ENCODE results near the gene PTGDS.

PTGDS gene

GRCh38 chr9:136985853-136986252 lies 8.5 kb downstream of the PTGDS start:
- TF ChIP-seq POLR2A (IDR thresholded peaks at IDR 0.05; ENCODE audit: low read depth, low read length) (no peak), POLR2AphosphoS5 (IDR thresholded peaks at IDR 0.05; ENCODE audit: low read depth, low read length) (no peak), TAF1 (IDR thresholded peaks at IDR 0.05; ENCODE audit: borderline replicate concordance, low read depth, low read length) (no peak)
- FAIRE-seq (no peak), DNase-seq (ENCODE audit: insufficient read length) (no peak)

GRCh38 chr9:136988872-136989271 lies 11.6 kb downstream of the PTGDS start:
- DNase-seq (ENCODE audit: insufficient read length) = no peak
- no peak for FAIRE-seq
- TF ChIP-seq POLR2A (IDR thresholded peaks at IDR 0.05; ENCODE audit: low read depth, low read length) (no peak), POLR2AphosphoS5 (IDR thresholded peaks at IDR 0.05; ENCODE audit: low read depth, low read length) (no peak), TAF1 (IDR thresholded peaks at IDR 0.05; ENCODE audit: borderline replicate concordance, low read depth, low read length) (no peak)

GRCh38 chr9:136990242-136990911 lies 13.1 kb downstream of the PTGDS start:
- no peak for DNase-seq (ENCODE audit: insufficient read length)
- TF ChIP-seq POLR2A (IDR thresholded peaks at IDR 0.05; ENCODE audit: low read depth, low read length) = no peak
- no peak for TF ChIP-seq TAF1 (IDR thresholded peaks at IDR 0.05; ENCODE audit: borderline replicate concordance, low read depth, low read length)
- TF ChIP-seq POLR2AphosphoS5 (IDR thresholded peaks at IDR 0.05; ENCODE audit: low read depth, low read length) = no peak
- no peak for FAIRE-seq

- FAIRE-seq (peak; percentile 93), DNase-seq (ENCODE audit: insufficient read length) (peak; percentile 99)
- TF ChIP-seq POLR2A (IDR thresholded peaks at IDR 0.05; ENCODE audit: low read depth, low read length) = peak; percentile 58; the same call in 1 of the 2 replicates
- TF ChIP-seq TAF1 (IDR thresholded peaks at IDR 0.05; ENCODE audit: borderline replicate concordance, low read depth, low read length) = 0 out of 2 replicates have a peak, but pooled peaks have one; percentile 30
- TF ChIP-seq POLR2AphosphoS5 (IDR thresholded peaks at IDR 0.05; ENCODE audit: low read depth, low read length) = no peak
Measured at GRCh38 chr9:136991993-136992818, 14.9 kb downstream of the PTGDS start, which contains the start of gene PAXX. Gene PAXX (plus strand): TSS chr9:136992422. CDS start chr9:136992444, 22 bp downstream.

- TF ChIP-seq POLR2A (IDR thresholded peaks at IDR 0.05; ENCODE audit: low read depth, low read length) (no peak), POLR2AphosphoS5 (IDR thresholded peaks at IDR 0.05; ENCODE audit: low read depth, low read length) (no peak), TAF1 (IDR thresholded peaks at IDR 0.05; ENCODE audit: borderline replicate concordance, low read depth, low read length) (no peak)
- peak; percentile 9 for FAIRE-seq
- DNase-seq (ENCODE audit: insufficient read length) = no peak
Measured at GRCh38 chr9:136992819-136993369, 15.6 kb downstream of the PTGDS start.

- DNase-seq (ENCODE audit: insufficient read length) = no peak
Measured at GRCh38 chr9:136994180-136994887, 17.0 kb downstream of the PTGDS start.

GRCh38 chr9:136994888-136995230 lies 17.6 kb downstream of the PTGDS start:
- FAIRE-seq (no peak), DNase-seq (ENCODE audit: insufficient read length) (no peak)
- TF ChIP-seq POLR2AphosphoS5 (IDR thresholded peaks at IDR 0.05; ENCODE audit: low read depth, low read length) (no peak), POLR2A (IDR thresholded peaks at IDR 0.05; ENCODE audit: low read depth, low read length) (no peak)

More at GRCh38 chr9:136994180-136994887, 17.0 kb downstream of the PTGDS start:
- TF ChIP-seq TAF1 (IDR thresholded peaks at IDR 0.05; ENCODE audit: borderline replicate concordance, low read depth, low read length) (no peak), POLR2A (IDR thresholded peaks at IDR 0.05; ENCODE audit: low read depth, low read length) (no peak), POLR2AphosphoS5 (IDR thresholded peaks at IDR 0.05; ENCODE audit: low read depth, low read length) (no peak)
- no peak for FAIRE-seq

GRCh38 chr9:136995362-136995761 lies 18.1 kb downstream of the PTGDS start:
- no peak for TF ChIP-seq TAF1 (IDR thresholded peaks at IDR 0.05; ENCODE audit: borderline replicate concordance, low read depth, low read length)
- no peak for TF ChIP-seq POLR2A (IDR thresholded peaks at IDR 0.05; ENCODE audit: low read depth, low read length)
- no peak for TF ChIP-seq POLR2AphosphoS5 (IDR thresholded peaks at IDR 0.05; ENCODE audit: low read depth, low read length)
- FAIRE-seq (no peak), DNase-seq (ENCODE audit: insufficient read length) (no peak)

- FAIRE-seq (no peak), DNase-seq (ENCODE audit: insufficient read length) (no peak)
- no peak for TF ChIP-seq TAF1 (IDR thresholded peaks at IDR 0.05; ENCODE audit: borderline replicate concordance, low read depth, low read length)
Measured at GRCh38 chr9:136995772-136996311, 18.5 kb downstream of the PTGDS start.

GRCh38 chr9:136996361-136997292 lies 19.3 kb downstream of the PTGDS start, which contains the start of gene CLIC3:
Gene CLIC3 (minus strand): TSS chr9:136996568. CDS start chr9:136996543, 25 bp downstream.
- TF ChIP-seq TAF1 (IDR thresholded peaks at IDR 0.05; ENCODE audit: borderline replicate concordance, low read depth, low read length) = no peak
- TF ChIP-seq POLR2AphosphoS5 (IDR thresholded peaks at IDR 0.05; ENCODE audit: low read depth, low read length) = no peak
- TF ChIP-seq POLR2A (IDR thresholded peaks at IDR 0.05; ENCODE audit: low read depth, low read length) = no peak
- no peak for DNase-seq (ENCODE audit: insufficient read length)
- peak; percentile 36 for FAIRE-seq
